Keratinocyte (primary cell): Measurements from ENCODE around the gene ATIC. TPM values are rescaled to one million over a fixed set of nuclear protein-coding genes. Genes with fewer than 3 reads are reported as not detected.

ENCODE experiments used
- DNase-seq: peaks from one replicate; pipeline ENCODE4 v3.0.0-alpha.2; 2011; ENCODE audit warnings: low read depth, missing footprints, low spot score
- FAIRE-seq: peaks from 2 replicates; lab custom pipeline; 2011; peaks lifted over from hg19 to GRCh38; lab: Jason Lieb, UNC
- H2AFZ ChIP-seq: 2 replicates; pipeline ENCODE4 v1.6.0; 2012; ENCODE audit warnings: low read length, control low read depth, inconsistent platforms; ENCODE audit not compliant: control insufficient read depth
- H3K27ac ChIP-seq: 2 replicates; pipeline ENCODE4 v1.5.1; 2011; ENCODE audit warnings: low read length; ENCODE audit not compliant: control insufficient read depth, insufficient read depth
- H3K27me3 ChIP-seq: 3 replicates; pipeline ENCODE4 v1.6.0; 2011; ENCODE audit warnings: low read length; ENCODE audit not compliant: control insufficient read depth, insufficient read depth; ENCODE audit errors: extremely low read depth
- H3K36me3 ChIP-seq, 2 experiments: 2 replicates in 1 of 2; 3 replicates in 1 of 2; pipeline ENCODE4 v1.5.1; 2011; ENCODE audit warnings: low read length in 2 of 2, mild to moderate bottlenecking in 1 of 2; ENCODE audit not compliant: control insufficient read depth in 2 of 2, insufficient read depth in 2 of 2; ENCODE audit errors: extremely low read depth in 1 of 2
- H3K4me1 ChIP-seq: 3 replicates; pipeline ENCODE4 v1.5.1; 2011; ENCODE audit warnings: low read length; ENCODE audit not compliant: control insufficient read depth, insufficient read depth; ENCODE audit errors: extremely low read depth
- H3K4me2 ChIP-seq: 3 replicates; pipeline ENCODE4 v1.6.0; 2011; ENCODE audit warnings: low read depth, low read length; ENCODE audit not compliant: control insufficient read depth, insufficient read depth; ENCODE audit errors: extremely low read depth
- H3K4me3 ChIP-seq, 3 experiments: fragments of 200-600 bp in 1 of 3; sonication (generic) in 1 of 3; 2 replicates in 2 of 3; 3 replicates in 1 of 3; pipeline ENCODE4 v1.5.1; 2011 to 2016; ENCODE audit warnings: low read length in 3 of 3, mild to moderate bottlenecking in 3 of 3, control low read depth in 2 of 3, inconsistent platforms in 1 of 3, low read depth in 1 of 3, mixed read lengths in 1 of 3, mixed run types in 1 of 3, moderate library complexity in 1 of 3; ENCODE audit not compliant: control insufficient read depth in 2 of 3, insufficient read depth in 2 of 3; ENCODE audit errors: extremely low read depth in 1 of 3
- H3K79me2 ChIP-seq: 2 replicates; pipeline ENCODE4 v1.6.0; 2012; ENCODE audit warnings: low read length; ENCODE audit not compliant: control insufficient read depth, insufficient read depth
- H3K9ac ChIP-seq: 3 replicates; pipeline ENCODE4 v1.6.0; 2011; ENCODE audit warnings: low read length; ENCODE audit not compliant: control insufficient read depth, insufficient read depth; ENCODE audit errors: extremely low read depth
- H3K9me1 ChIP-seq: 3 replicates; pipeline ENCODE4 v1.6.0; 2011; ENCODE audit warnings: low read length; ENCODE audit not compliant: control insufficient read depth, insufficient read depth; ENCODE audit errors: extremely low read depth
- H3K9me3 ChIP-seq: 2 replicates; pipeline ENCODE4 v1.5.1; 2012; ENCODE audit warnings: low read depth, low read length; ENCODE audit not compliant: control insufficient read depth
- H4K20me1 ChIP-seq: 3 replicates; pipeline ENCODE4 v1.6.0; 2011; ENCODE audit warnings: low read length; ENCODE audit not compliant: control insufficient read depth, insufficient read depth; ENCODE audit errors: extremely low read depth
- EZH2 ChIP-seq: IDR thresholded peaks from one replicate; pipeline ENCODE4 v1.6.1; 2012; ENCODE audit warnings: inconsistent platforms, mild to moderate bottlenecking, low read length, moderate library complexity
- dilution Hi-C: fragments of 300-500 bp; cut with MboI; formaldehyde crosslinking; loops from one replicate; pipeline ENCODE4 v1.7.0; 2020; ENCODE audit warnings: low sequenced_read_pairs; ENCODE audit not compliant: extremely low pct_ligation_motif_present
- polyA plus RNA-seq, 5 experiments: library from polyadenylated mRNA; depleted of rRNA in 3 of 5; stranded (reverse) in 3 of 5; stranded (forward) in 1 of 5; unstranded in 1 of 5; fragments of >200 nt; gene quantifications; 1 replicate in 1 of 5; 2 replicates in 3 of 5; 3 replicates in 1 of 5; pipeline versions ENCODE4 v1.2.1 to v1.2.3, GENCODE V29; 2011 to 2012; ENCODE audit warnings: missing spikeins in 2 of 5, low read depth in 1 of 5, low replicate concordance in 1 of 5
- TF ChIP-seq, protein P1 (sequence below), 3 experiments: IDR thresholded peaks in 1 of 3; conservative IDR thresholded peaks in 1 of 3; optimal IDR thresholded peaks in 1 of 3; 2 replicates in 2 of 3; 3 replicates in 1 of 3; pipeline versions ENCODE3 to v1.5.1; 2011; ENCODE audit warnings: low read length in 3 of 3, mild to moderate bottlenecking in 3 of 3, moderate library complexity in 2 of 3, control low read depth in 1 of 3, inconsistent platforms in 1 of 3; ENCODE audit not compliant: insufficient read depth in 2 of 3; ENCODE audit errors: extremely low read depth in 1 of 3

Gene ATIC
- polyA plus RNA-seq, 1 donor (not counting 4 experiments of a cell fraction or from before 2014, with no cell fraction given) = 110 TPM

- Histone ChIP-seq H3K79me2 (no peaks in the 10 kb centered on the region), H3K9me3 (no peaks in the 10 kb centered on the region), H2AFZ (no peak overlapping the region), H3K27me3 (no peaks in the 10 kb centered on the region), H3K4me3 (no peak overlapping the region), H3K4me2 (no peak overlapping the region), H3K27ac (no peak overlapping the region), H3K4me1 (no peaks in the 10 kb centered on the region), H4K20me1 (no peaks in the 10 kb centered on the region), H3K9ac (no peak overlapping the region), H3K9me1 (no peaks in the 10 kb centered on the region), H3K36me3 (no peaks in the 10 kb centered on the region)
- DNase-seq (no peak), FAIRE-seq (no peak)
- TF ChIP-seq EZH2 = no peak
- TF ChIP-seq, protein P1, sequence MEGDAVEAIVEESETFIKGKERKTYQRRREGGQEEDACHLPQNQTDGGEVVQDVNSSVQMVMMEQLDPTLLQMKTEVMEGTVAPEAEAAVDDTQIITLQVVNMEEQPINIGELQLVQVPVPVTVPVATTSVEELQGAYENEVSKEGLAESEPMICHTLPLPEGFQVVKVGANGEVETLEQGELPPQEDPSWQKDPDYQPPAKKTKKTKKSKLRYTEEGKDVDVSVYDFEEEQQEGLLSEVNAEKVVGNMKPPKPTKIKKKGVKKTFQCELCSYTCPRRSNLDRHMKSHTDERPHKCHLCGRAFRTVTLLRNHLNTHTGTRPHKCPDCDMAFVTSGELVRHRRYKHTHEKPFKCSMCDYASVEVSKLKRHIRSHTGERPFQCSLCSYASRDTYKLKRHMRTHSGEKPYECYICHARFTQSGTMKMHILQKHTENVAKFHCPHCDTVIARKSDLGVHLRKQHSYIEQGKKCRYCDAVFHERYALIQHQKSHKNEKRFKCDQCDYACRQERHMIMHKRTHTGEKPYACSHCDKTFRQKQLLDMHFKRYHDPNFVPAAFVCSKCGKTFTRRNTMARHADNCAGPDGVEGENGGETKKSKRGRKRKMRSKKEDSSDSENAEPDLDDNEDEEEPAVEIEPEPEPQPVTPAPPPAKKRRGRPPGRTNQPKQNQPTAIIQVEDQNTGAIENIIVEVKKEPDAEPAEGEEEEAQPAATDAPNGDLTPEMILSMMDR (optimal IDR thresholded peaks at IDR 0.05 in 1 of 3, IDR thresholded peaks at IDR 0.05 in 1 of 3, conservative IDR thresholded peaks at IDR 0.05 in 1 of 3; ENCODE audit: extremely low read depth in 1 of 3, insufficient read depth in 2 of 3, low read length in 3 of 3) = no peak
- dilution Hi-C loops = no loop called here
Observed at GRCh38 chr2:215262741-215263362, 49.0 kb upstream of the ATIC start.

GRCh38 chr2:215264374-215264773, 47.5 kb upstream of the ATIC start:
- no peak overlapping the region for H3K4me2 ChIP-seq
- H3K9ac ChIP-seq = no peak overlapping the region
- TF ChIP-seq, protein P1 (optimal IDR thresholded peaks at IDR 0.05 in 1 of 3, IDR thresholded peaks at IDR 0.05 in 1 of 3, conservative IDR thresholded peaks at IDR 0.05 in 1 of 3; ENCODE audit: extremely low read depth in 1 of 3, insufficient read depth in 2 of 3, low read length in 3 of 3) = no peak
- no peak for TF ChIP-seq EZH2
- no peaks in the 10 kb centered on the region for H3K9me1 ChIP-seq
- H3K27ac ChIP-seq = no peak overlapping the region
- no peak overlapping the region for H3K4me3 ChIP-seq
- dilution Hi-C loops = no loop called here
- no peaks in the 10 kb centered on the region for H3K27me3 ChIP-seq
- H3K9me3 ChIP-seq = no peaks in the 10 kb centered on the region
- no peaks in the 10 kb centered on the region for H3K79me2 ChIP-seq
- DNase-seq (no peak), FAIRE-seq (no peak)
- no peaks in the 10 kb centered on the region for H4K20me1 ChIP-seq
- no peaks in the 10 kb centered on the region for H3K36me3 ChIP-seq
- no peaks in the 10 kb centered on the region for H3K4me1 ChIP-seq
- no peak overlapping the region for H2AFZ ChIP-seq
